GM23338 (cell line): ENCODE results near the gene NDE1. TPM values are rescaled to one million over a fixed set of nuclear protein-coding genes. Genes with fewer than 3 reads are reported as not detected.

Experiments used
- ATAC-seq: fragments of 200-7000 bp; cut with Tn5 transposase; 3 replicates; pipeline ENCODE4 v1.9.1; 2020
- DNase-seq: peaks from one replicate; pipeline ENCODE4 v3.0.0-alpha.2; 2015; ENCODE audit warnings: low spot score
- H2AFZ ChIP-seq: fragments of 200-600 bp; sonication (generic); 2 replicates; pipeline ENCODE4 v1.8.0; 2016; ENCODE audit warnings: antibody characterized with exemption, mild to moderate bottlenecking, moderate library complexity
- H3F3A ChIP-seq: fragments of 200-600 bp; sonication (generic); replicated peaks from 2 replicates; pipeline ENCODE4 v1.8.0; 2017; ENCODE audit warnings: antibody characterized with exemption, mixed run types, low read depth
- H3K27ac ChIP-seq: fragments of 200-600 bp; sonication (generic); 2 replicates; pipeline ENCODE4 v1.6.1; 2016; ENCODE audit warnings: low read depth
- H3K27me3 ChIP-seq: fragments of 200-600 bp; sonication (generic); 2 replicates; pipeline ENCODE4 v1.8.0; 2016; ENCODE audit warnings: mild to moderate bottlenecking, mixed run types, moderate library complexity; ENCODE audit not compliant: insufficient read depth
- H3K36me3 ChIP-seq: fragments of 200-600 bp; sonication (generic); 2 replicates; pipeline ENCODE4 v1.8.0; 2016; ENCODE audit warnings: mild to moderate bottlenecking; ENCODE audit not compliant: insufficient read depth
- H3K4me1 ChIP-seq: fragments of 200-600 bp; sonication (generic); 2 replicates; pipeline ENCODE4 v1.8.0; 2016; ENCODE audit warnings: mild to moderate bottlenecking, moderate library complexity; ENCODE audit not compliant: insufficient read depth
- H3K4me2 ChIP-seq: fragments of 200-600 bp; sonication (generic); 2 replicates; pipeline ENCODE4 v1.7.1; 2017; ENCODE audit warnings: mixed run types
- H3K4me3 ChIP-seq: fragments of 200-600 bp; sonication (generic); 2 replicates; pipeline ENCODE4 v1.6.1; 2016; ENCODE audit warnings: mixed run types
- H3K79me2 ChIP-seq: fragments of 200-600 bp; sonication (generic); replicated peaks from 2 replicates; pipeline ENCODE4 v1.8.0; 2017; ENCODE audit warnings: mild to moderate bottlenecking; ENCODE audit not compliant: insufficient read depth
- H3K9me2 ChIP-seq: fragments of 200-600 bp; sonication (generic); 2 replicates; pipeline ENCODE4 v1.8.0; 2017; ENCODE audit not compliant: insufficient read depth
- H4K20me1 ChIP-seq: fragments of 200-600 bp; sonication (generic); replicated peaks from 2 replicates; pipeline ENCODE4 v1.8.0; 2017; ENCODE audit warnings: mild to moderate bottlenecking; ENCODE audit not compliant: insufficient read depth
- H3K27ac Mint-ChIP-seq: 2 replicates; pipeline ENCODE4 v1.8.0; 2020; ENCODE audit warnings: inconsistent platforms, mild to moderate bottlenecking, moderate library complexity, mixed read lengths
- H3K27me3 Mint-ChIP-seq: 3 replicates; pipeline ENCODE4 v1.8.0; 2022; ENCODE audit warnings: low read depth, mild to moderate bottlenecking, moderate library complexity, mixed read lengths, inconsistent platforms; ENCODE audit not compliant: insufficient read depth, poor library complexity
- H3K36me3 Mint-ChIP-seq: 3 replicates; pipeline ENCODE4 v1.8.0; 2021; ENCODE audit warnings: low read depth, mild to moderate bottlenecking, inconsistent platforms, moderate library complexity, mixed read lengths
- H3K4me1 Mint-ChIP-seq: 3 replicates; pipeline ENCODE4 v1.8.0; 2020; ENCODE audit warnings: mild to moderate bottlenecking, inconsistent platforms, mixed read lengths
- H3K4me3 Mint-ChIP-seq: 3 replicates; pipeline ENCODE4 v1.8.0; 2021; ENCODE audit warnings: moderate library complexity, mild to moderate bottlenecking, inconsistent platforms, mixed read lengths
- H3K9me3 Mint-ChIP-seq: 3 replicates; pipeline ENCODE4 v1.8.0; 2020; ENCODE audit warnings: moderate library complexity, mild to moderate bottlenecking, inconsistent platforms, mixed read lengths
- CREB1 ChIP-seq: fragments of 250-450 bp; sonication (Bioruptor Pico); IDR thresholded peaks from 2 replicates; pipeline ENCODE4 v1.5.0; 2020; ENCODE audit warnings: low read depth, mild to moderate bottlenecking, moderate library complexity
- EZH2 ChIP-seq: fragments of 200-600 bp; sonication (generic); IDR thresholded peaks from one replicate; pipeline ENCODE4 v1.8.0; 2017; ENCODE audit warnings: antibody characterized with exemption, mild to moderate bottlenecking, low read depth; ENCODE audit not compliant: unreplicated experiment
- EZH2phosphoT487 ChIP-seq: fragments of 200-600 bp; sonication (generic); IDR thresholded peaks from one replicate; pipeline ENCODE4 v1.8.1; 2018; ENCODE audit warnings: antibody characterized with exemption; ENCODE audit not compliant: unreplicated experiment
- JUNB ChIP-seq: IDR thresholded peaks from one replicate; pipeline ENCODE4 v1.6.1; 2016; ENCODE audit warnings: antibody characterized with exemption; ENCODE audit not compliant: unreplicated experiment
- NANOG ChIP-seq: IDR thresholded peaks from 2 replicates; pipeline ENCODE4 v1.6.1; 2016; ENCODE audit warnings: antibody characterized with exemption, borderline replicate concordance
- POLR2AphosphoS5 ChIP-seq: IDR thresholded peaks from 2 replicates; pipeline ENCODE4 v1.6.1; 2016; ENCODE audit warnings: antibody characterized with exemption, low read depth
- STAT1 ChIP-seq: IDR thresholded peaks from one replicate; pipeline ENCODE4 v1.6.1; 2016; ENCODE audit warnings: antibody characterized with exemption; ENCODE audit not compliant: unreplicated experiment
- ZNF114 ChIP-seq: fragments of 250-450 bp; sonication (Bioruptor Pico); IDR thresholded peaks from 2 replicates; pipeline ENCODE4 v1.5.0; 2020; ENCODE audit warnings: mild to moderate bottlenecking, moderate library complexity
- ZNF331 ChIP-seq: fragments of 250-450 bp; sonication (Bioruptor Pico); IDR thresholded peaks from 2 replicates; pipeline ENCODE4 v1.5.0; 2020; ENCODE audit warnings: low read depth, mild to moderate bottlenecking, moderate library complexity
- polyA plus RNA-seq: library from polyadenylated mRNA; unstranded; fragments of >200 nt; fragmentation: Nextera tagmentation; extraction: Ambion mirVana; gene quantifications from 2 replicates; pipeline ENCODE4 v1.2.1, GENCODE V29; 2016
- total RNA-seq: library from RNA; depleted of rRNA; stranded (reverse); fragments of >200 nt; shearing (Covaris generic); gene quantifications from 2 replicates; pipeline ENCODE4 v1.2.3, GENCODE V29; 2014
- TF ChIP-seq, protein P1 (sequence below), 2 experiments: fragments of 200-600 bp in 1 of 2; sonication (generic) in 1 of 2; conservative IDR thresholded peaks; 2 replicates each; pipeline versions ENCODE4 v1.5.1 to v1.6.1; 2016 to 2017; ENCODE audit warnings: antibody characterized with exemption in 2 of 2, low read depth in 2 of 2, mild to moderate bottlenecking in 2 of 2, moderate library complexity in 1 of 2
- TF ChIP-seq, protein P2 (sequence below): fragments of 250-450 bp; sonication (Bioruptor Pico); IDR thresholded peaks from 2 replicates; pipeline ENCODE4 v1.5.0; 2020; ENCODE audit warnings: mild to moderate bottlenecking, moderate library complexity
- TF ChIP-seq, protein P3 (sequence below): IDR thresholded peaks from one replicate; pipeline ENCODE4 v1.6.1; 2018; ENCODE audit warnings: antibody characterized with exemption; ENCODE audit not compliant: unreplicated experiment
- TF ChIP-seq, protein P4 (sequence below): IDR thresholded peaks from 2 replicates; pipeline ENCODE4 v1.6.1; 2016; ENCODE audit warnings: antibody characterized with exemption

Gene NDE1
- total and polyA plus RNA-seq, 2 experiments from 2014 or later = 13.0 to 22.9 TPM

DNA sequence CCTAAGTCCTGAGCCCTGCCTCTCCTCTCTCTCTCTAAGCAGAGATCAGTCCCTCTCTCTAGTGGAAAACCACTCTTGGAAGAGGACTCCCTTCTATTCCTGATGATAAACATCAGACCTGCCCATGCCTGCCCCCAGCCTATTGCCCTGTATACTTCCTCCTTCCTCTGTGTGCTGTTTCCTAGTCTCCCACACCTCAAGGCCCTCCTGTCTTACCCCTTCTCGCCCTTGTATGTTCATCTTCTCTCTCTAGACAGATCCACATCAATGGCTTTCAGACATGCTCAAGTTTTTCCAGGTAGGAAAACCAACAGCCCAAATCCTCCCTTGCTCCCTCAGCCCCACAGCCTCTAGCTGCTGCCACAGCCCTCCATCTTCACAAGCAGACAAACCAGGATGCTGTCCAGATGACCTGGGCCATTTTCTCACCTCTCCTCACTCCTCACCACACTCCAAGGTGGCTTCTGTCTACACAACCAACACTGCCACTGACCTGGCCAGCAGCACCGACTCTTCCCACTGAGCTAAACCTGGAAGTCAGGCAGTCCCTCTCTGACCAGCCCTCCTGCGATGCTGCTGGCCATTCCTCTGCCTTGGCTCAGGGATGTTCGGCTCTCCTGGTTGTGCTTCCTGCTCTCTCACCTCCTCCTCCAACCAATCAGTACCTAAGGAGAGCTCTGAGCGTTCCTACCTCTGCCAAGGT, 43.4 kb upstream of the NDE1 start:
- Histone ChIP-seq H3K4me2 (no peak overlapping the region), H3K79me2 (no peaks in the 10 kb centered on the region), H3K4me1 (no peaks in the 10 kb centered on the region), H3K27me3 (no peaks in the 10 kb centered on the region), H2AFZ (no peak overlapping the region), H3K9me2 (no peaks in the 10 kb centered on the region), H3F3A (no peaks in the 10 kb centered on the region), H3K27ac (no peak overlapping the region), H4K20me1 (peaks cover 17% of the 10 kb centered on the region), H3K36me3 (peaks cover 24% of the 10 kb centered on the region), H3K4me3 (no peak overlapping the region)
- H3K9me3 Mint-ChIP-seq = no peaks in the 10 kb centered on the region
- no peak for TF ChIP-seq ZNF114
- TF ChIP-seq ZNF331 = no peak
- no peak for TF ChIP-seq CREB1
- TF ChIP-seq, protein P1, sequence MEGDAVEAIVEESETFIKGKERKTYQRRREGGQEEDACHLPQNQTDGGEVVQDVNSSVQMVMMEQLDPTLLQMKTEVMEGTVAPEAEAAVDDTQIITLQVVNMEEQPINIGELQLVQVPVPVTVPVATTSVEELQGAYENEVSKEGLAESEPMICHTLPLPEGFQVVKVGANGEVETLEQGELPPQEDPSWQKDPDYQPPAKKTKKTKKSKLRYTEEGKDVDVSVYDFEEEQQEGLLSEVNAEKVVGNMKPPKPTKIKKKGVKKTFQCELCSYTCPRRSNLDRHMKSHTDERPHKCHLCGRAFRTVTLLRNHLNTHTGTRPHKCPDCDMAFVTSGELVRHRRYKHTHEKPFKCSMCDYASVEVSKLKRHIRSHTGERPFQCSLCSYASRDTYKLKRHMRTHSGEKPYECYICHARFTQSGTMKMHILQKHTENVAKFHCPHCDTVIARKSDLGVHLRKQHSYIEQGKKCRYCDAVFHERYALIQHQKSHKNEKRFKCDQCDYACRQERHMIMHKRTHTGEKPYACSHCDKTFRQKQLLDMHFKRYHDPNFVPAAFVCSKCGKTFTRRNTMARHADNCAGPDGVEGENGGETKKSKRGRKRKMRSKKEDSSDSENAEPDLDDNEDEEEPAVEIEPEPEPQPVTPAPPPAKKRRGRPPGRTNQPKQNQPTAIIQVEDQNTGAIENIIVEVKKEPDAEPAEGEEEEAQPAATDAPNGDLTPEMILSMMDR (conservative IDR thresholded peaks at IDR 0.05; ENCODE audit: low read depth in 2 of 2) = no peak
- TF ChIP-seq, protein P2, sequence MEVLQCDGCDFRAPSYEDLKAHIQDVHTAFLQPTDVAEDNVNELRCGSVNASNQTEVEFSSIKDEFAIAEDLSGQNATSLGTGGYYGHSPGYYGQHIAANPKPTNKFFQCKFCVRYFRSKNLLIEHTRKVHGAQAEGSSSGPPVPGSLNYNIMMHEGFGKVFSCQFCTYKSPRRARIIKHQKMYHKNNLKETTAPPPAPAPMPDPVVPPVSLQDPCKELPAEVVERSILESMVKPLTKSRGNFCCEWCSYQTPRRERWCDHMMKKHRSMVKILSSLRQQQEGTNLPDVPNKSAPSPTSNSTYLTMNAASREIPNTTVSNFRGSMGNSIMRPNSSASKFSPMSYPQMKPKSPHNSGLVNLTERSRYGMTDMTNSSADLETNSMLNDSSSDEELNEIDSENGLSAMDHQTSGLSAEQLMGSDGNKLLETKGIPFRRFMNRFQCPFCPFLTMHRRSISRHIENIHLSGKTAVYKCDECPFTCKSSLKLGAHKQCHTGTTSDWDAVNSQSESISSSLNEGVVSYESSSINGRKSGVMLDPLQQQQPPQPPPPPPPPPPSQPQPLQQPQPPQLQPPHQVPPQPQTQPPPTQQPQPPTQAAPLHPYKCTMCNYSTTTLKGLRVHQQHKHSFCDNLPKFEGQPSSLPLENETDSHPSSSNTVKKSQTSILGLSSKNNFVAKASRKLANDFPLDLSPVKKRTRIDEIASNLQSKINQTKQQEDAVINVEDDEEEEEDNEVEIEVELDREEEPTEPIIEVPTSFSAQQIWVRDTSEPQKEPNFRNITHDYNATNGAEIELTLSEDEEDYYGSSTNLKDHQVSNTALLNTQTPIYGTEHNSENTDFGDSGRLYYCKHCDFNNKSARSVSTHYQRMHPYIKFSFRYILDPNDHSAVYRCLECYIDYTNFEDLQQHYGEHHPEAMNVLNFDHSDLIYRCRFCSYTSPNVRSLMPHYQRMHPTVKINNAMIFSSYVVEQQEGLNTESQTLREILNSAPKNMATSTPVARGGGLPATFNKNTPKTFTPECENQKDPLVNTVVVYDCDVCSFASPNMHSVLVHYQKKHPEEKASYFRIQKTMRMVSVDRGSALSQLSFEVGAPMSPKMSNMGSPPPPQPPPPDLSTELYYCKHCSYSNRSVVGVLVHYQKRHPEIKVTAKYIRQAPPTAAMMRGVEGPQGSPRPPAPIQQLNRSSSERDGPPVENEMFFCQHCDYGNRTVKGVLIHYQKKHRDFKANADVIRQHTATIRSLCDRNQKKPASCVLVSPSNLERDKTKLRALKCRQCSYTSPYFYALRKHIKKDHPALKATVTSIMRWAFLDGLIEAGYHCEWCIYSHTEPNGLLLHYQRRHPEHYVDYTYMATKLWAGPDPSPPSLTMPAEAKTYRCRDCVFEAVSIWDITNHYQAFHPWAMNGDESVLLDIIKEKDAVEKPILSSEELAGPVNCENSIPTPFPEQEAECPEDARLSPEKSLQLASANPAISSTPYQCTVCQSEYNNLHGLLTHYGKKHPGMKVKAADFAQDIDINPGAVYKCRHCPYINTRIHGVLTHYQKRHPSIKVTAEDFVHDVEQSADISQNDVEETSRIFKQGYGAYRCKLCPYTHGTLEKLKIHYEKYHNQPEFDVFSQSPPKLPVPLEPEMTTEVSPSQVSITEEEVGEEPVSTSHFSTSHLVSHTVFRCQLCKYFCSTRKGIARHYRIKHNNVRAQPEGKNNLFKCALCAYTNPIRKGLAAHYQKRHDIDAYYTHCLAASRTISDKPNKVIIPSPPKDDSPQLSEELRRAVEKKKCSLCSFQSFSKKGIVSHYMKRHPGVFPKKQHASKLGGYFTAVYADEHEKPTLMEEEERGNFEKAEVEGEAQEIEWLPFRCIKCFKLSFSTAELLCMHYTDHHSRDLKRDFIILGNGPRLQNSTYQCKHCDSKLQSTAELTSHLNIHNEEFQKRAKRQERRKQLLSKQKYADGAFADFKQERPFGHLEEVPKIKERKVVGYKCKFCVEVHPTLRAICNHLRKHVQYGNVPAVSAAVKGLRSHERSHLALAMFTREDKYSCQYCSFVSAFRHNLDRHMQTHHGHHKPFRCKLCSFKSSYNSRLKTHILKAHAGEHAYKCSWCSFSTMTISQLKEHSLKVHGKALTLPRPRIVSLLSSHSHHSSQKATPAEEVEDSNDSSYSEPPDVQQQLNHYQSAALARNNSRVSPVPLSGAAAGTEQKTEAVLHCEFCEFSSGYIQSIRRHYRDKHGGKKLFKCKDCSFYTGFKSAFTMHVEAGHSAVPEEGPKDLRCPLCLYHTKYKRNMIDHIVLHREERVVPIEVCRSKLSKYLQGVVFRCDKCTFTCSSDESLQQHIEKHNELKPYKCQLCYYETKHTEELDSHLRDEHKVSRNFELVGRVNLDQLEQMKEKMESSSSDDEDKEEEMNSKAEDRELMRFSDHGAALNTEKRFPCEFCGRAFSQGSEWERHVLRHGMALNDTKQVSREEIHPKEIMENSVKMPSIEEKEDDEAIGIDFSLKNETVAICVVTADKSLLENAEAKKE (CRISPR knock-in tag) = no peak
- TF ChIP-seq EZH2 = no peak
- TF ChIP-seq POLR2AphosphoS5 = no peak
- no peak for TF ChIP-seq JUNB
- no peak for TF ChIP-seq STAT1
- TF ChIP-seq, protein P3, sequence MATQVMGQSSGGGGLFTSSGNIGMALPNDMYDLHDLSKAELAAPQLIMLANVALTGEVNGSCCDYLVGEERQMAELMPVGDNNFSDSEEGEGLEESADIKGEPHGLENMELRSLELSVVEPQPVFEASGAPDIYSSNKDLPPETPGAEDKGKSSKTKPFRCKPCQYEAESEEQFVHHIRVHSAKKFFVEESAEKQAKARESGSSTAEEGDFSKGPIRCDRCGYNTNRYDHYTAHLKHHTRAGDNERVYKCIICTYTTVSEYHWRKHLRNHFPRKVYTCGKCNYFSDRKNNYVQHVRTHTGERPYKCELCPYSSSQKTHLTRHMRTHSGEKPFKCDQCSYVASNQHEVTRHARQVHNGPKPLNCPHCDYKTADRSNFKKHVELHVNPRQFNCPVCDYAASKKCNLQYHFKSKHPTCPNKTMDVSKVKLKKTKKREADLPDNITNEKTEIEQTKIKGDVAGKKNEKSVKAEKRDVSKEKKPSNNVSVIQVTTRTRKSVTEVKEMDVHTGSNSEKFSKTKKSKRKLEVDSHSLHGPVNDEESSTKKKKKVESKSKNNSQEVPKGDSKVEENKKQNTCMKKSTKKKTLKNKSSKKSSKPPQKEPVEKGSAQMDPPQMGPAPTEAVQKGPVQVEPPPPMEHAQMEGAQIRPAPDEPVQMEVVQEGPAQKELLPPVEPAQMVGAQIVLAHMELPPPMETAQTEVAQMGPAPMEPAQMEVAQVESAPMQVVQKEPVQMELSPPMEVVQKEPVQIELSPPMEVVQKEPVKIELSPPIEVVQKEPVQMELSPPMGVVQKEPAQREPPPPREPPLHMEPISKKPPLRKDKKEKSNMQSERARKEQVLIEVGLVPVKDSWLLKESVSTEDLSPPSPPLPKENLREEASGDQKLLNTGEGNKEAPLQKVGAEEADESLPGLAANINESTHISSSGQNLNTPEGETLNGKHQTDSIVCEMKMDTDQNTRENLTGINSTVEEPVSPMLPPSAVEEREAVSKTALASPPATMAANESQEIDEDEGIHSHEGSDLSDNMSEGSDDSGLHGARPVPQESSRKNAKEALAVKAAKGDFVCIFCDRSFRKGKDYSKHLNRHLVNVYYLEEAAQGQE = no peak
- TF ChIP-seq, protein P4, sequence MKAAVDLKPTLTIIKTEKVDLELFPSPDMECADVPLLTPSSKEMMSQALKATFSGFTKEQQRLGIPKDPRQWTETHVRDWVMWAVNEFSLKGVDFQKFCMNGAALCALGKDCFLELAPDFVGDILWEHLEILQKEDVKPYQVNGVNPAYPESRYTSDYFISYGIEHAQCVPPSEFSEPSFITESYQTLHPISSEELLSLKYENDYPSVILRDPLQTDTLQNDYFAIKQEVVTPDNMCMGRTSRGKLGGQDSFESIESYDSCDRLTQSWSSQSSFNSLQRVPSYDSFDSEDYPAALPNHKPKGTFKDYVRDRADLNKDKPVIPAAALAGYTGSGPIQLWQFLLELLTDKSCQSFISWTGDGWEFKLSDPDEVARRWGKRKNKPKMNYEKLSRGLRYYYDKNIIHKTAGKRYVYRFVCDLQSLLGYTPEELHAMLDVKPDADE = no peak
- no peak for TF ChIP-seq NANOG
- no peak for TF ChIP-seq EZH2phosphoT487
- no peak overlapping the region for H3K4me3 Mint-ChIP-seq
- H3K27me3 Mint-ChIP-seq = peaks cover 10% of the 10 kb centered on the region
- ATAC-seq (no peak), DNase-seq (no peak)
- H3K4me1 Mint-ChIP-seq = peaks cover 6% of the 10 kb centered on the region
- peaks cover 40% of the 10 kb centered on the region for H3K36me3 Mint-ChIP-seq
- no peak overlapping the region for H3K27ac Mint-ChIP-seq
